Mucosa of stomach (tissue), 1 donor: Measurements from ENCODE around the gene NCKAP5.

ENCODE experiments used
- H3K27me3 ChIP-seq: one replicate; pipeline ENCODE4 v1.7.0; 2013; ENCODE audit warnings: mild to moderate bottlenecking, low read length; ENCODE audit not compliant: control insufficient read depth, insufficient read depth
- H3K36me3 ChIP-seq: one replicate; pipeline ENCODE4 v1.7.0; 2013; ENCODE audit warnings: low read length; ENCODE audit not compliant: control insufficient read depth, insufficient read depth
- H3K4me1 ChIP-seq: one replicate; pipeline ENCODE4 v1.7.0; 2013; ENCODE audit warnings: mild to moderate bottlenecking, low read length; ENCODE audit not compliant: control insufficient read depth, insufficient read depth
- H3K4me3 ChIP-seq: one replicate; pipeline ENCODE4 v1.7.0; 2013; ENCODE audit warnings: low read length
- H3K9ac ChIP-seq: one replicate; pipeline ENCODE4 v1.7.0; 2013; ENCODE audit warnings: mild to moderate bottlenecking, low read length, moderate library complexity
- H3K9me3 ChIP-seq: one replicate; pipeline ENCODE4 v1.7.0; 2013; ENCODE audit warnings: mild to moderate bottlenecking, low read length, moderate library complexity; ENCODE audit not compliant: control insufficient read depth
- donor health status: Pancreatic carcinoma.

The NCKAP5 gene

GRCh38 chr2:133568172-133568571, at the start of gene NCKAP5:
TSS of gene NCKAP5 (minus strand) at chr2:133568463. CDS start at chr2:133517526, 50,937 bp downstream.
- Histone ChIP-seq H3K4me3 (peak within 1 kb of the TSS; percentile 21), H3K9ac (peak within 1 kb of the TSS; percentile 55), H3K27me3 (no peaks in the 10 kb centered on the region), H3K4me1 (peaks cover 17% of the 10 kb centered on the region), H3K36me3 (no peaks in the 10 kb centered on the region), H3K9me3 (no peaks in the 10 kb centered on the region)

- H3K4me1 ChIP-seq: peaks cover 8% of the 10 kb centered on the region
- H3K9ac ChIP-seq: no peak overlapping the region
- H3K36me3 ChIP-seq: no peaks in the 10 kb centered on the region
- H3K27me3 ChIP-seq: no peaks in the 10 kb centered on the region
- no peaks in the 10 kb centered on the region for H3K9me3 ChIP-seq
- H3K4me3 ChIP-seq: no peak overlapping the region
Observed at GRCh38 chr2:133609664-133610063, 41.4 kb upstream of the NCKAP5 start.

GRCh38 chr2:133608291-133608690, 40.0 kb upstream of the NCKAP5 start:
- Histone ChIP-seq H3K36me3 (no peaks in the 10 kb centered on the region), H3K4me1 (peaks cover 8% of the 10 kb centered on the region), H3K27me3 (no peaks in the 10 kb centered on the region), H3K9ac (no peak overlapping the region), H3K9me3 (no peaks in the 10 kb centered on the region), H3K4me3 (no peak overlapping the region)

GRCh38 chr2:133607679-133608078, 39.4 kb upstream of the NCKAP5 start:
- H3K4me1 ChIP-seq: peaks cover 13% of the 10 kb centered on the region
- H3K4me3 ChIP-seq: no peak overlapping the region
- H3K27me3 ChIP-seq: no peaks in the 10 kb centered on the region
- H3K9me3 ChIP-seq: no peaks in the 10 kb centered on the region
- H3K36me3 ChIP-seq: no peaks in the 10 kb centered on the region
- no peak overlapping the region for H3K9ac ChIP-seq

- Histone ChIP-seq H3K27me3 (no peaks in the 10 kb centered on the region), H3K4me1 (peaks cover 19% of the 10 kb centered on the region), H3K36me3 (no peaks in the 10 kb centered on the region), H3K9ac (no peak overlapping the region), H3K9me3 (no peaks in the 10 kb centered on the region), H3K4me3 (no peak overlapping the region)
Observed at GRCh38 chr2:133606616-133607015, 38.4 kb upstream of the NCKAP5 start.

GRCh38 chr2:133605766-133606137, 37.5 kb upstream of the NCKAP5 start:
- Histone ChIP-seq H3K4me1 (peaks cover 19% of the 10 kb centered on the region), H3K9me3 (no peaks in the 10 kb centered on the region), H3K4me3 (no peak overlapping the region), H3K36me3 (no peaks in the 10 kb centered on the region), H3K27me3 (no peaks in the 10 kb centered on the region), H3K9ac (no peak overlapping the region)

GRCh38 chr2:133605011-133605765, 36.9 kb upstream of the NCKAP5 start:
- Histone ChIP-seq H3K9ac (no peak overlapping the region), H3K4me1 (peaks cover 19% of the 10 kb centered on the region), H3K27me3 (no peaks in the 10 kb centered on the region), H3K36me3 (no peaks in the 10 kb centered on the region), H3K4me3 (no peak overlapping the region), H3K9me3 (no peaks in the 10 kb centered on the region)

- H3K36me3 ChIP-seq: no peaks in the 10 kb centered on the region
- H3K27me3 ChIP-seq: no peaks in the 10 kb centered on the region
- peaks cover 11% of the 10 kb centered on the region for H3K4me1 ChIP-seq
- H3K9ac ChIP-seq: no peak overlapping the region
- no peaks in the 10 kb centered on the region for H3K9me3 ChIP-seq
- H3K4me3 ChIP-seq: no peak overlapping the region
Observed at GRCh38 chr2:133603109-133603508, 34.8 kb upstream of the NCKAP5 start.

- no peaks in the 10 kb centered on the region for H3K27me3 ChIP-seq
- no peaks in the 10 kb centered on the region for H3K36me3 ChIP-seq
- no peaks in the 10 kb centered on the region for H3K9me3 ChIP-seq
- no peak overlapping the region for H3K9ac ChIP-seq
- H3K4me3 ChIP-seq: no peak overlapping the region
- H3K4me1 ChIP-seq: peaks cover 11% of the 10 kb centered on the region
Observed at GRCh38 chr2:133602538-133602937, 34.3 kb upstream of the NCKAP5 start.

- no peak overlapping the region for H3K9ac ChIP-seq
- H3K36me3 ChIP-seq: no peaks in the 10 kb centered on the region
- no peaks in the 10 kb centered on the region for H3K27me3 ChIP-seq
- H3K9me3 ChIP-seq: no peaks in the 10 kb centered on the region
- peaks cover 11% of the 10 kb centered on the region for H3K4me1 ChIP-seq
- no peak overlapping the region for H3K4me3 ChIP-seq
Observed at GRCh38 chr2:133600266-133600928, 32.1 kb upstream of the NCKAP5 start.

- H3K4me3 ChIP-seq: no peak overlapping the region
- H3K9me3 ChIP-seq: no peaks in the 10 kb centered on the region
- H3K27me3 ChIP-seq: no peaks in the 10 kb centered on the region
- no peak overlapping the region for H3K9ac ChIP-seq
- peaks cover 11% of the 10 kb centered on the region for H3K4me1 ChIP-seq
- H3K36me3 ChIP-seq: no peaks in the 10 kb centered on the region
Observed at GRCh38 chr2:133599811-133600210, 31.5 kb upstream of the NCKAP5 start.

- Histone ChIP-seq H3K9ac (no peak overlapping the region), H3K4me3 (no peak overlapping the region), H3K36me3 (no peaks in the 10 kb centered on the region)
Observed at GRCh38 chr2:133599211-133599803, 31.0 kb upstream of the NCKAP5 start.

More at GRCh38 chr2:133599211-133599803, 31.0 kb upstream of the NCKAP5 start:
- Histone ChIP-seq H3K27me3 (no peaks in the 10 kb centered on the region), H3K9me3 (no peaks in the 10 kb centered on the region), H3K4me1 (peaks cover 11% of the 10 kb centered on the region)
